ENCODE measurements around the gene CAMTA1.

GRCh38 chr1:7550981-7551380 lies 765.7 kb downstream of the CAMTA1 start:
- no peak for TF ChIP-seq ZNF580 (tag by site-specific recombination; IDR thresholded peaks at IDR 0.05)
- no peak for TF ChIP-seq CTCF (tag by site-specific recombination; IDR thresholded peaks at IDR 0.05)
- TF ChIP-seq YY1 (tag by site-specific recombination; IDR thresholded peaks at IDR 0.05) = no peak
- no peak for TF ChIP-seq ZNF146 (tag by site-specific recombination; IDR thresholded peaks at IDR 0.05)
- TF ChIP-seq HOXA7 (CRISPR knock-in tag; IDR thresholded peaks at IDR 0.05; ENCODE audit: borderline replicate concordance) = no peak

Measured in HEK293 (cell line).